Upper lobe of left lung (tissue), 4 donors: ENCODE results near the gene GBF1.

Experiments used
- CTCF ChIP-seq, 6 experiments: fragments of 450-650 bp in 4 of 6; fragments of 200-600 bp in 2 of 6; sonication (generic) in 2 of 6; IDR thresholded peaks; one replicate each; pipeline ENCODE4 v1.5.1; 2016 to 2019; ENCODE audit warnings: antibody characterized with exemption in 6 of 6
- POLR2A ChIP-seq, 4 donors: fragments of 450-650 bp; IDR thresholded peaks; one replicate each; pipeline ENCODE4 v1.5.1; 2016 to 2017; ENCODE audit warnings: antibody characterized with exemption in 4 of 4, mild to moderate bottlenecking in 2 of 4
- POLR2AphosphoS5 ChIP-seq, 2 donors: sonication (generic); formaldehyde crosslinking; IDR thresholded peaks; one replicate each; pipeline ENCODE4 v1.5.1; 2017; ENCODE audit warnings: antibody characterized with exemption in 2 of 2

- TF ChIP-seq POLR2AphosphoS5 (IDR thresholded peaks at IDR 0.05) (no peak), POLR2A (IDR thresholded peaks at IDR 0.05) (no peak), CTCF (IDR thresholded peaks at IDR 0.05) (no peak)
These were observed 131.6 kb downstream of the GBF1 start for GRCh38 chr10:102376901-102377300.
